TTC549 (cell line): ENCODE results near the gene GAS5.
A peak's percentile ranks its signal among the peaks of the same experiment; 100 is the strongest.
"Not testable (repeated sequence)": the region's sequence is repeated elsewhere in the genome, so short reads cannot be mapped to it uniquely, and the experiment has no call there.

ENCODE experiments used
- FAIRE-seq: peaks from 2 replicates; lab custom pipeline; 2012; peaks lifted over from hg19 to GRCh38; lab: Jason Lieb, UNC

The GAS5 gene

DNA sequence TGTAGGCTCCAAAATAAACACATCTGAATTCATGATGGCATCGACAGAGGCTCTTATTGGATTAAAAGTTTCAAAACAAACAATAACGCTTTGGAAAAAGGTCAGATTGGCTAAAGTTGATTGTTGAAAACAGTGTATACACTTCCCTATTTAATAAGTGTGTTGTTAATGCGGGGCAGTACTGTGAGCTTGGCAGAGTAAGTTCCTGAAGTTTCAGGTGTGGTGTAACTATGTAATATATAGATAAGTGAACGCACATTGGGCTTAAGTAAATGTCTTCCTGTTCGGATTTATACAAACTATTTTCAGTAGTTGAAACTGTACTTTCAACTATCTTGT lies 1.2 kb upstream of the GAS5 start:
- FAIRE-seq, result no peak

DNA sequence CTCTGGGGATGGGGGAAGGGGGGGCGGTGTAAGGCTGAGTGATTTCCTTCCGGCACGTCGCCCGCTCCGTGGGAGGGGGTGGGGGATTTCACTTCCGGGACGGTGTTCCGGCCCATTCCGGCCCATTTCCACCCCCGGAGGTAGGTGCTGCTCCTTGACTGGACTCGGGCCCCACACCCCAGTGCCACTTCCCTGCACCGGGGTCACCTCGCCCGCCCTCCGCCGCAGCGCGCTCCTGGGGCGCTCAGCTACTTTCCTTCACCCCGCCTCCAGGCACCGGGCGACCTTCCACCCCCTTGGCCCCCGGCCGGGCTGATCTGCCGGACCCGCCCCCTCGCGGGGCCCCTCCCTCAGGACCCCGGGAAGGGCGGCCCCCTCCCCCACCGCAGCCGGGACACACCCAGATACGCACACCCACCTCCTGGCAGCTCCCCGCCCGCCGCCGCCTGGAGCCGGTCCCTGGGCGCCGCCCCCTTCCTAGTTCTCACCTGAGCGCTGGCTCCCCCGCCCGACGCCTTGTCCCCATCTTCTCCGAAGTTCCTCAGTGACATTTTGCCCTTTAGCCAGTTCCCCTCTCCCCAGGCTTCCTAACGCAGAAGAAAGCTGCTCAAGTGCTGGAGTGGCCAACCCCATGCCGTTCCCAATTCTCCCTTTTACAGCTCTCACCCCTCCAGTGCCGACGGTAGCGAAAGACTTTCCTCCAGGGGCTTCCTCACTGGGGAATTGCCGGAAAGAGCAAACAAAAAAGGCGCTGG lies 654 bp upstream of the GAS5 start, which contains the start of gene ZBTB37:
ZBTB37 (plus strand) TSS at position 115 of the 755 bp plus-strand sequence. CDS start 1,846 bp downstream, outside the sequence.
- no peak for FAIRE-seq

- no peak for FAIRE-seq
Measured at GRCh38 chr1:173867141-173867752, 542 bp downstream of the GAS5 start.

DNA sequence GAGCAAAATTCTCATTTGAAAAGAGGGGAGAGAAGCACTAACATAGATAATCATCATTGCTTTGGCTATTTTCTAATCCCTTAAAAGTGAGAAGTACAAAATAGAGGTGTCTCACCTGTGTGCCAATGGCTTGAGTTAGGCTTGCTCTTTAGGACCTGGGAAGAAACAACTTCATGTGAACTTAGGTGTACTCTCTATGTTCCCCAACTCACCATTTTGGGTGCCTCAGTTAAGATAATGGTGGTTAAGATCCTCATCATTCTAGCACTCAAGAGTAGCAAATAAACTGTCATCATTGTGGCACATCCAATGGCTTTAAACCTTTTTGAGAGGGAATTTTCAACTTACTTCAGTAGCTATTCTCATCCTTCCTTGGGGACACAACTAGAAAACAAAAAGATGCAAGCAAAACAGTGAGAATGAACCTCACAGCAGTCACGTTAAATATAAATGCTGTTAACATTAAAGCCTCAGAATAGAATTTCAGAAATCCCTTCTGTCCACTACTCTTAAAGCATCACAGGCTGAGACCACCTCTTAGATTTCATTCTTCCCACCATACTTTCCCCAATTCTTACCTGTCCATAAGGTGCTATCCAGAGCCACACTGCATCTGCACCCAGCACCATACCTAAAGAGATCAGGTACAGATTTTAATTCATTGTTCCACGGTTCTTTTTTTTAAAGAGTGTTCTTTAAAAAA lies 1.2 kb downstream of the GAS5 start:
- no peak for FAIRE-seq

GRCh38 chr1:173865468-173866164 lies 2.2 kb downstream of the GAS5 start:
- FAIRE-seq, result no peak

GRCh38 chr1:173864179-173864867 lies 3.5 kb downstream of the GAS5 start:
- FAIRE-seq, result no peak

DNA sequence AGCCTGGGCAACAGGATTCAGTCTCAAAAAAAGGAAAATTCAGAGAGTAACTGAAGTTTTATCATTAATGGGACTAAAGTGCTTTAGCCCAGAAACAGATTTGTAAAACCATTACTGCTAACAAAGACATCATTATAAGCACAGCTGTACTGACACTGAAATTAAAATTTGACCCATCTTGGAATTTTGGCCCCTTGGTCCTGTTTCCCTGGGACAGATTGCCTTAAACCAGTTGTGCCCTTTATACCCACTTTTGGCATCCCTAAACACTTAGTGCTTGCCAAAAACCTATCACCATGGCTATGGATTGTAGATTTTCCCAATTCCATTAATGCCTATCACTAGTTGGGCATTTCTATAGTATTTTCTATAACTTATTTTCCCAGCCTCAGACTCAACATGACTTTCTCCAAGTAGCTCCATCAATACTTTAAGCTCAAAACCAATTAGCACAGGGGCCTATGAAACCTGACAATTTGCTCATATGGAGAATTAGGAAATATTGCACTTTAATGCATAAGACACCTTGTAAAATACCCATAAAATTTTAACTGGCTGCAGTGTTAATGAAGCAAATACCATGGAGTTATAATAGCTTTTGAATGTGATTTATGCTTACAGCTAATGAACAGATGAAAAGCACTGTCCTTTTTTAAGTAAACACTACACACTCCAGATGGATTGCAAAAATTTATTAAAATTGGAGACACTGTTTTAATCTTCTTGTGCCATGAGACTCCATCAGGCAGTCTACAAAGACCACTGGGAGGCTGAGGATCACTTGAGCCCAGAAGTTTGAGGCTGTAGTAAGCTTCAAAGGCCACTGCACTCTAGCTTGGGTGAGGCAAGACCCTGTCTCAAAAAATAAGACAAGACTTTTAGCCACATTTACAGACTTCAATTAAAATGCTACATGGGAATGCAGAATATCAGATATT lies 4.3 kb downstream of the GAS5 start:
- FAIRE-seq, result no peak

- peak; percentile 96 for FAIRE-seq
Measured at GRCh38 chr1:173862769-173863223, 5.0 kb downstream of the GAS5 start.

DNA sequence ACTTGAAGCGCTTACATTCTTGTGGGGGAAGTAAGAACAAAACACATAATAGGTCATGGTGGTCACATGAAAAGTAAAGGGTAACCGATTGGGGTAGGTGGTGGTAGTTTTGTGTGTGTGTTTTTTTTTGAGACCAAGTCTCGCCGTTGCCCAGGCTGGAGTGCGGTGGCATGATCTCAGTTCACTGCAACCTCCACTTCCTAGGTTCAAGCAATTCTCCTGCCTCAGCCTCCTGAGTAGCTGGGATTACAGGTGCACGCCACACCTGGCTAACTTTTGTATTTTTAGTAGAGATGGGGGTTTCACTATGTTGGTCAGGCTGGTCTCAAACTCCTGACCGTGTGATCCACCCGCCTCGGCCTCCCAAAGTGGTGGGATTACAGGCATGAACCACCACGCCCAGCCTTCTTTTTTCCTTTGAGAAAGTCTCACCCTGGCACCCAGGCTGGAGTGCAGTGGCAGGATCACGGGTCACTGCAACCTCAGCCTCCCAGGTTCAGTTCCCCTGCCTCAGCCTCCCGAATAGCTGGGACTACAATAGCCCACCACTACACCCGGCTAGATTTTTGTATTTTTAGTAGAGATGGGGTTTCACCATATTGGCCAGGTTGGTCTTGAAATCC lies 5.5 kb downstream of the GAS5 start:
- peak; percentile 84 for FAIRE-seq

GRCh38 chr1:173861731-173862145 lies 6.1 kb downstream of the GAS5 start:
- no peak for FAIRE-seq

- FAIRE-seq, result no peak
Measured at GRCh38 chr1:173860065-173860464, 7.7 kb downstream of the GAS5 start.

DNA sequence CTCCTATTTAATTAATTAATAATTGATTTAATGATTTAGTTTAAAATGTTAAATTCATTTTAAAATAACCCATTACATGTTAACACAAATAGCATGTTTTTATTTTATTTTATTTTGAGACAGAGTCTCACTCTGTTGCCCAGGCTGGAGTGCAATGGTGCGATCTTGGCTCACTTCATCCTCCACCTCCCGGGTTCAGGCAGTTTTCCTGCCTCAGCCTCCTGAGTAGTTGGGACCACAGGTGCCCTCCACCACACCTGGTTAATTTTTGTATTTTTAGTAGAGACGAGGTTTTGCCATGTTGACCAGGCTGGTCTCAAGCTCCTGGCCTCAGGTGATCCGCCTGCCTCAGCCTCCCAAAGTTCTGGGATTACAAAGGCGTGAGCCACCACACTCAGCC lies 8.2 kb downstream of the GAS5 start:
- not testable (repeated sequence) for FAIRE-seq

DNA sequence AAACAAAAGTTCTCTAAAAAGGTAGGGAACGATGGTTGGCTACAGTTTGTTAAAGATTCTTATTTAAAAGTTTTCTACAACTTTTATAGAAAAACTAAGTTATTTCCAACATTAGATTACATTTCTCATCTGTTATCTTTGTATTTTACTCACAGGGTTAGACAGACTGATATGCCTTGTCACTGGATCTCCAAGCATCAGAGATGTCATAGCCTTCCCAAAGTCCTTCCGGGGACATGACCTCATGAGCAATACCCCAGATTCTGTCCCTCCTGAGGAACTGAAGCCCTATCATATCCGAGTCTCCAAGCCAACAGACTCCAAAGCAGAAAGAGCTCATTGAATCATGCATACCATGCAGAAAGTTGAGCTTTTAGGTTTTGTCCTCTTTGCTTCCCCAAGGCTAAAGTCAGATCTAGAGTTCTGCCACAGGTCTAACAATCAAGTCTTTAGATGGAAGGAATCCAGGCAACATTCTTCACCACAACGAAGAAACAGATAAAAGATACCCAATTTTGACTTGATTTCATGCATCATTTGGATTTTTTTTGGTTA lies 10.3 kb downstream of the GAS5 start:
- peak; percentile 88 for FAIRE-seq

DNA sequence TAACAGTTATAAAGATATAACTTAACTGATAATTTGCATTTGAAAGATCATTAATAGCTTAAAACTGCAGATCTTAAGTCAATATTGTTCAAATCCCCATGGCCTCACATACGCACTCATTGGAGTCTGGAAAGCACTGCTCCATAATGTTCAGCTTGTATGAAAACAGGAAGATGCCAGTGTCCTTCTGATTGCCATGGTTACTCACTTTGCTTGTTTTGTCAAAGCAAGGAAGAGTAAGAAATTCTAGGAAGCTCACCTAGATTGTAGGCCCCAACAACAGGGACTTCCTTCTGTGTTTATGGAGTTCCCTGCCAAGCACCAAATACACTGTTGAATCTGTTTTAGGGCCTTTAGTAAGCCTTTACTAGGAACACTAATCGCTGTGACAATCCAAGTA lies 10.9 kb downstream of the GAS5 start:
- no peak for FAIRE-seq

- no peak for FAIRE-seq
Measured at GRCh38 chr1:173856014-173856413, 11.8 kb downstream of the GAS5 start.

DNA sequence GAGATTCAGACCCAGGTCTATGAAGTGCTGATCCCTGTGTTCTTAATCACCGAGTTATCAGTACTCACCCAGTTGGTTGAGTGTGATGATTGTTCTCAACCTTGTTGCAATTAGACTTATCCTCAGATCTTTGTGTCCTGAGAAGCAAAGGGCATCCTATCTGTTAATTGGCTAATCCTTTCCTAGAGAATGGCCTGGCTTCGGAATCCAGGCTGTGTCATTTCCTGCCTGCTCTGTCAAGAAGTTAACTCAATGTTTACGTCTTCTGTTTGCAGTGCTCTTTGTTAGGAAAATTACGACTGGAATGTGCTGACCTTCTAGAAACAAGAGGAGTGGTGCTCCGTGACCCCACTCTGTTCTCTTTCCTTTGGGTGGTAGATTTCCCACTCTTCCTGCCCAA lies 14.7 kb downstream of the GAS5 start:
- no peak for FAIRE-seq

DNA sequence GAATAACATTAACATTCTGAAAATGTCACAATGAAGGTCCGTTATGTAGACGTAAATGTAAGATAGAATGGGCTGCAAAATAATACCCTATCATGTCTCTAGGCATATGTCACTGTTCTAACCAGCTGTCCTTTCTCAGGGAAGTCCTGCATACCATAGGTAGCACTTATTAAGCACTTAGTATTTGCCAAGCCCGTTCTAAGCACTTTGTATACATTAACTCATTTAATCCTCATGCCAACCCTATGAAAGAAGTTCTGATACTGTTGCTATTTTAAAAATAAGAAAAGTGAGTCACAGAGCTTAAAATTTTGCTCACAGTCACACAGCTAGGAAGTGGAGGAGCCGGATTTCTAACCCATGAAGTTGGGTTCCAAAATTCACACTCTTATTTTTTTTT lies 15.7 kb downstream of the GAS5 start:
- FAIRE-seq, result no peak

DNA sequence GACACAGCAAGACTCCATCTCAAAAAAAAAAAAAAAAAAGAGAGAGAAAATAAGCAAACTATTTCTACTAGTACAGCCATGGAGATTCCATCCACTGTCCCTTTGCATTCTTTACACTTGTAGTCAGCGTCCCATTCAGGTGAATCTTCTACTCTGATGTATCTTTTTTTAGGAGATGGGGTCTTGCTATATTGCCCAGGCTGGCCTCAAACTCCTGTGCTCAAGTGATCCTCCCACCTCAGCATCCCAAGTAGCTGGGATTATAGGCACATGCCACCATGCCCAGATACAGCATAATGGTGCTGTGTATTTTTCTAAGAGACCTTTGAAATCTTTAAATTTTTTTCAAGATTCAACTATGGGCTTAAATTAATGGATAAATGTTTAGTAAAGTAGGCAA lies 35.0 kb downstream of the GAS5 start:
- FAIRE-seq, result no peak

- no peak for FAIRE-seq
Measured at GRCh38 chr1:173827611-173828010, 40.2 kb downstream of the GAS5 start.
